Pancreas (tissue), 10 donors: ENCODE results near the gene VMAC. TPM values are rescaled to one million over a fixed set of nuclear protein-coding genes. Genes with fewer than 3 reads are reported as not detected.

Experiments used
- ATAC-seq, 4 donors: fragments of 200-7000 bp; cut with Tn5 transposase; one replicate each; pipeline versions ENCODE4 v1.8.0 to v1.9.1; 2020; ENCODE audit warnings: mild to moderate bottlenecking in 4 of 4, moderate library complexity in 4 of 4
- DNase-seq, 6 donors: peaks; one replicate each; pipeline ENCODE4 v3.0.0-alpha.2; 2020
- FAIRE-seq: peaks from 2 replicates; lab custom pipeline; 2012; peaks lifted over from hg19 to GRCh38; lab: Jason Lieb, UNC
- H3K27ac ChIP-seq, 4 donors: fragments of 200-600 bp; sonication (generic); 1 replicate in 3 of 4; 2 replicates in 1 of 4; pipeline versions ENCODE4 v1.5.0 to v1.8.0; 2020
- H3K27me3 ChIP-seq, 4 donors: fragments of 200-600 bp; one replicate each; pipeline ENCODE4 v1.8.0; 2021
- H3K36me3 ChIP-seq, 3 donors: fragments of 200-600 bp; sonication (generic) in 1 of 3; one replicate each; pipeline versions ENCODE4 v1.5.0 to v1.8.0; 2020 to 2021
- H3K4me1 ChIP-seq, 3 donors: fragments of 200-600 bp; one replicate each; pipeline ENCODE4 v1.8.0; 2021
- H3K4me3 ChIP-seq, 4 donors: fragments of 200-600 bp; sonication (generic) in 2 of 4; one replicate each; pipeline versions ENCODE4 v1.5.0 to v1.8.0; 2020 to 2021
- H3K9me3 ChIP-seq, 4 donors: fragments of 200-600 bp; one replicate each; pipeline ENCODE4 v1.8.0; 2021
- CTCF ChIP-seq, 4 donors: fragments of 200-600 bp; sonication (generic) in 3 of 4; IDR thresholded peaks; one replicate each; pipeline versions ENCODE4 v1.5.0 to v1.8.0; 2021; ENCODE audit warnings: antibody characterized with exemption in 4 of 4
- WGBS, 2 donors: extraction: QIAGEN DNeasy Blood & Tissue Kit; methylation state at CpG; one replicate each; pipeline ENCODE4 v1.1.7; 2013; 5-methylcytosine and 5-hydroxymethylcytosine counted together
- intact Hi-C, 3 donors: fragments of 100-400 bp; cut with DNase I; formaldehyde crosslinking; loops; one replicate each; pipeline versions ENCODE4 v1.11.1 to v1.14.2; 2022
- polyA plus RNA-seq, 2 donors: library from polyadenylated mRNA; stranded (reverse); fragments of 200-250 nt; gene quantifications; one replicate each; pipeline ENCODE4 v1.2.3, GENCODE V29; 2013
- total RNA-seq, 6 donors: library from RNA; stranded (reverse); fragmentation: NEBNext Ultra II Directional in 4 of 6; extraction: Animal tissue kit (Norgen Biotek cat#: 25700) in 4 of 6; gene quantifications; one replicate each; pipeline versions ENCODE4 v1.2.1 to v1.2.4, GENCODE V29; 2021 to 2023
- donor health status: healthy with polysubstance abuse.
- donor health status: DM: no; HTN: no; CAD: no; lungs with moderate emphysema.
- donor health status: DM: no; HTN: no; CAD: no.
- donor health status: control.
- donor health status: control.
- donor health status: Bipolar disorder and iron deficiency.
- donor health status: DM: yes; HTN: yes; CAD: no.
- donor health status: DM: no; HTN: no; CAD: no.
- donor health status: DM: no; HTN: no; CAD: no.
- donor health status: DM: yes; HTN: yes; CAD: no.

The VMAC gene
- total and polyA plus RNA-seq, 8 donors = 2.9 to 10.1 (median 4.6) TPM

- Histone ChIP-seq H3K27me3 (no peaks in the 10 kb centered on the region), H3K4me3 (no peak overlapping the region), H3K9me3 (no peaks in the 10 kb centered on the region), H3K36me3 (peaks cover 3 to 24% (median 11%) of the 10 kb centered on the region in 3 donors), H3K4me1 (peaks cover 0 to 7% (median 6%) of the 10 kb centered on the region in 3 donors), H3K27ac (peak overlapping the region in 2 of 4 donors; percentile 2 to 37)
- peak in 3 of 4 donors; percentile 18 to 49 (median 23) for ATAC-seq
- TF ChIP-seq CTCF (IDR thresholded peaks at IDR 0.05) = no peak
- no peak for FAIRE-seq
- WGBS, 2 donors = 79 to 82% methylated on average over 16 of the region's 16 CpGs
- DNase-seq = peak in 1 of 6 donors; percentile 31
- intact Hi-C loops = no loop called here
Measured at GRCh38 chr19:5934774-5935472, 30.3 kb downstream of the VMAC start.

GRCh38 chr19:5935473-5936291 lies 31.0 kb downstream of the VMAC start:
- no peak for TF ChIP-seq CTCF (IDR thresholded peaks at IDR 0.05)
- Histone ChIP-seq H3K27ac (peak overlapping the region in 1 of 4 donors; percentile 2), H3K27me3 (no peaks in the 10 kb centered on the region), H3K9me3 (no peaks in the 10 kb centered on the region), H3K4me1 (peaks cover 0 to 7% (median 6%) of the 10 kb centered on the region in 3 donors), H3K36me3 (peaks cover 3 to 24% (median 10%) of the 10 kb centered on the region in 3 donors), H3K4me3 (no peak overlapping the region)
- ATAC-seq (peak in 2 of 4 donors; percentile 3 to 28), FAIRE-seq (no peak), DNase-seq (peak in 1 of 6 donors; percentile 66)
- WGBS, 2 donors = 86 to 87% methylated on average over 24 to 25 of the region's 25 CpGs
- intact Hi-C loops = no loop called here

- Histone ChIP-seq H3K4me1 (peaks cover 0 to 7% (median 6%) of the 10 kb centered on the region in 3 donors), H3K9me3 (no peaks in the 10 kb centered on the region), H3K27me3 (no peaks in the 10 kb centered on the region), H3K4me3 (no peak overlapping the region), H3K36me3 (peaks cover 1 to 18% (median 5%) of the 10 kb centered on the region in 3 donors), H3K27ac (no peak overlapping the region)
- peak in 3 of 4 donors; percentile 11 to 49 (median 21) for ATAC-seq
- no peak for TF ChIP-seq CTCF (IDR thresholded peaks at IDR 0.05)
- WGBS, 2 donors = 64 to 82% methylated on average over 9 of the region's 9 CpGs
- FAIRE-seq = no peak
- intact Hi-C loops = no loop called here
- no peak for DNase-seq
Measured at GRCh38 chr19:5936292-5936592, 31.6 kb downstream of the VMAC start.

- H3K4me3 ChIP-seq = no peak overlapping the region
- H3K9me3 ChIP-seq = no peaks in the 10 kb centered on the region
- DNase-seq (no peak), ATAC-seq (no peak), FAIRE-seq (no peak)
- TF ChIP-seq CTCF (IDR thresholded peaks at IDR 0.05) = no peak
- no peak overlapping the region for H3K27ac ChIP-seq
- no peaks in the 10 kb centered on the region for H3K27me3 ChIP-seq
- intact Hi-C loops = no loop called here
- peaks cover 0 to 5% (median 3%) of the 10 kb centered on the region in 3 donors for H3K36me3 ChIP-seq
- 83 to 85% methylated on average over 10 of the region's 10 CpGs for WGBS, 2 donors
- H3K4me1 ChIP-seq = peaks cover 0 to 7% (median 6%) of the 10 kb centered on the region in 3 donors
Measured at GRCh38 chr19:5937550-5937949, 32.9 kb downstream of the VMAC start.
